ENCODE data around the gene AKAP12. TPM values are rescaled to one million over a fixed set of nuclear protein-coding genes. Genes with fewer than 3 reads are reported as not detected.
"Not testable (repeated sequence)": the region's sequence is repeated elsewhere in the genome, so short reads cannot be mapped to it uniquely, and the experiment has no call there.

The AKAP12 gene
- total RNA-seq, 2 donors from 2014 or later, result 9.4 to 25.2 TPM

DNA sequence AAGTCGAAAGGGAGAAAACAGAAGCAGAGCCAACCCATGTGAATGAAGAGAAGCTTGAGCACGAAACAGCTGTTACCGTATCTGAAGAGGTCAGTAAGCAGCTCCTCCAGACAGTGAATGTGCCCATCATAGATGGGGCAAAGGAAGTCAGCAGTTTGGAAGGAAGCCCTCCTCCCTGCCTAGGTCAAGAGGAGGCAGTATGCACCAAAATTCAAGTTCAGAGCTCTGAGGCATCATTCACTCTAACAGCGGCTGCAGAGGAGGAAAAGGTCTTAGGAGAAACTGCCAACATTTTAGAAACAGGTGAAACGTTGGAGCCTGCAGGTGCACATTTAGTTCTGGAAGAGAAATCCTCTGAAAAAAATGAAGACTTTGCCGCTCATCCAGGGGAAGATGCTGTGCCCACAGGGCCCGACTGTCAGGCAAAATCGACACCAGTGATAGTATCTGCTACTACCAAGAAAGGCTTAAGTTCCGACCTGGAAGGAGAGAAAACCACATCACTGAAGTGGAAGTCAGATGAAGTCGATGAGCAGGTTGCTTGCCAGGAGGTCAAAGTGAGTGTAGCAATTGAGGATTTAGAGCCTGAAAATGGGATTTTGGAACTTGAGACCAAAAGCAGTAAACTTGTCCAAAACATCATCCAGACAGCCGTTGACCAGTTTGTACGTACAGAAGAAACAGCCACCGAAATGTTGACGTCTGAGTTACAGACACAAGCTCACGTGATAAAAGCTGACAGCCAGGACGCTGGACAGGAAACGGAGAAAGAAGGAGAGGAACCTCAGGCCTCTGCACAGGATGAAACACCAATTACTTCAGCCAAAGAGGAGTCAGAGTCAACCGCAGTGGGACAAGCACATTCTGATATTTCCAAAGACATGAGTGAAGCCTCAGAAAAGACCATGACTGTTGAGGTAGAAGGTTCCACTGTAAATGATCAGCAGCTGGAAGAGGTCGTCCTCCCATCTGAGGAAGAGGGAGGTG lies 112.9 kb downstream of the AKAP12 start:
- DNase-seq, result no peak
- intact Hi-C loops (cut with DNase I, micrococcal nuclease), result no loop called here
- no peak for ATAC-seq

DNA sequence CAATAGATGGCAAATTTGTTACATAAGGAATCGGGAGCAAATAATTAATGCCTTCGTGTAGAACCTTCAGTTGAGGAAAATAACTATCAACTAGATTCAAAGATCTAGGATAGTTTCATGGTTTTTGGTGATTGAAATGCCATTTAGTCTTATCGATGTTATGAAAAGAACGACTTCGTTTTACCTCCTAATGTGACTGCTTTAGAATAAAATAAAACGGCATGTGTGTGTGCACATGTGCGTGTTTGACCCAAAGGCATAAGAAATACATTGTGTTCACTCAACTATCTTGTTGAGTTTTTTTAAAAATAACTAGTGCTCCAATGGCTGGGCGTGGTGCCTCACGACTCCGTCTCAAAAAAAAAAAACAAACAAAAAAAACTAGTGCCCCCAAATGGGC lies 114.0 kb downstream of the AKAP12 start:
- intact Hi-C loops (cut with DNase I, micrococcal nuclease), result no loop called here
- DNase-seq (no peak), ATAC-seq (no peak)

DNA sequence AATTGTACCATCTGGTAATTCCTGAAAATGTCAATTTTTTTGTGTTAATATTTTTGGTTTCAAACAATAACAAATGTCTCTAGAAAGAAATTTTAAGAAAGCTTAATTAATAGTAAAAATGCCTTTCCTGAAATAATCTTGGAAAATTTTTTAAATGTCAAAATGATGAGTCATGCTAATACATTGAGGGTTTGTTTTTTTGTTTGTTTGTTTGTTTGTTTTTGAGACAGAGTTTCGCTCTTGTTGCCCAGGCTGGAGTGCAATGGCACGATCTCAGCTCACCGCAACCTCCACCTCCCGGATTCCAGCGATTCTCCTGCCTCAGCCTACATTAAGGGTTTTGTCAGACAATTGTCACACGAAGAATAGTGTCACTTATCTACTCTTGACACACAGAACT lies 117.2 kb downstream of the AKAP12 start:
- ATAC-seq; DNase-seq; intact Hi-C loops (cut with DNase I, micrococcal nuclease): not testable (repeated sequence)

DNA sequence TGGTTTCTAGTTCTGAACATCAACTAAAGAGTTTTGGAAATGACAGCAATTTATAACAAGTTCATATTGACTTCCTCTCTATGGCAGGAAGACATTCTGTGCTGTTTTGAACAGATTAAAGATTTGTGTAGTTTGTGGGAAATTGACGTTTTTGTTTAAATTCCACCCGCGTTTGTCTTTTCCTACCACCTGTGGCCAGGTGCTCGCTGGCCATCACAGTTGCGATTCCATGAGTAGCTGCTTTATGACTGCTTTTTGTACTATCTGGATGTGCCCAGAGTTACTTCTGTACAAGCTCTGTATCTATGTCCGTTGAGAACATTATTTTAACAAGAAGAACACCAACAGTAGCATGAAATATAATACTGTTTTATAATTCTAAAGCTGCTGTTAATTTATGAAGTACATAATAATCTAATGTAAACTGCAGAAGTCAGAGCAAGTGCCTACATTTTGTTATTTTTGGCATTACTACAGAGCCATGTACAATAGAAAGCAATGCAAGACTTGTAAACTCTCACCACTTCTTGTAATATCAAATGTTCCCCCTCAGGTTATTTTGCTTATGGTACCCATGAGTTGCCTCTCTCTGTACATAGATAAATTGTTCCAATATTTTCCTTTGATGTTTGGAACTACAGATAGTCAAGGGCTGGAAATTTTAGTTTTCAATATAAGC lies 118.1 kb downstream of the AKAP12 start:
- ATAC-seq (no peak), DNase-seq (no peak)
- intact Hi-C loops (cut with DNase I, micrococcal nuclease), result no loop called here

DNA sequence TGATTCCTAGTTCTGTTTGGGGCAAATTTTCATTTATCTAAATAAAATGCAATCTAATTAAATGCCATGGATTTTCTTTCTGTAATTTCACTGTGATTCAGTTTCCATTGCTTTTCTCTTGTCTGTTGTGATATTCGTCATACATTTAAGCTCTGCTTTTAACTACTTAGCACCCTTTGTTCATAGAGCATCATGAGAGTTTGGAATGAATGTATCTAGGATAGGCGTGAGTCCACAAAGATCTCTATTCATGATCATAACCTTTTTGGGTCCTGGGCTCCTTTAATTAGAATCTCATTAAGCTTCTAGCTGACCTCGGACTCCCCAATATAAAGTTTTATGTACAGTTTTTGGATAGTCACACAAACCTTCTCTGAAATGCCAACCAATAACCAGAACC lies 118.7 kb downstream of the AKAP12 start:
- DNase-seq (no peak), ATAC-seq (no peak)
- intact Hi-C loops (cut with DNase I, micrococcal nuclease), result no loop called here

DNA sequence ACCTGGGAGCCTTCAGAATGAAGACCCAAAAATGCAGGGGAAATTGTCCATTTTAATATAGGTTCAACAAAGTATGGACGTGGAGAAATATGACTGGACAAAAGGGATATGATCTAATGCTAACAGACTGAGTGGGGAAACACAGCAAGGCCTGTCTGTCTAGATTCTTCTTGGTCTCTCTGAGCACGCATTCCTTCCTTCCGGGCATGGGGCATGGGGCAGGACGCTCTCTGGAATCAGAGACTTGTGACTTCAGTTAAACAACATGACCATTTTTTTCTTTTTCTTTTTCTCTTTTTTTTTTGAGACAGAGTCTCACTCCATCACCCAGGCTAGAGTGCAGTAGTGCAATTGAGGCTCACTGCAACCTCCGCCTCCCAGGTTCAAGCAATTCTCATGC lies 119.7 kb downstream of the AKAP12 start:
- intact Hi-C loops (cut with DNase I, micrococcal nuclease), result no loop called here
- ATAC-seq (no peak), DNase-seq (no peak)

DNA sequence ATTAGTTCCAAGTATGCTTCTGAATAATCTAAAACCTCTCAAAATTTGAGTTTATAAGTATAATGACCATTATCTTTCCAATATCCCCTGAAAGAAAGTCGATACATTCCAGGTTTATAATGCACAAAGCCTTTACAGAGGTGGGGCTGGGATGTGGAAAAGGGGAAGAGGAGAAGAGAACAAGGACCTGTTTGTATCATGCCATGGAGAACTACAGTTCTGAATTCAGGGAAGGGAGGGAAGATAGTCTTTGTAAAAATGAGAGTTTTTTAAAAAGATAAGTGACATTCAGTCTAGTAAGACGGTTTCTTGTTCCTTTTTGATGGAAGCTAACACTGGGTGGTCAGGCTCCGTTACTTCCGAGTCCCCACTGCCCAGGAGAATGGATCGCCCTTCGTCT lies 125.5 kb downstream of the AKAP12 start:
- ATAC-seq, result no peak
- intact Hi-C loops (cut with DNase I, micrococcal nuclease), result no loop called here
- DNase-seq, result no peak

DNA sequence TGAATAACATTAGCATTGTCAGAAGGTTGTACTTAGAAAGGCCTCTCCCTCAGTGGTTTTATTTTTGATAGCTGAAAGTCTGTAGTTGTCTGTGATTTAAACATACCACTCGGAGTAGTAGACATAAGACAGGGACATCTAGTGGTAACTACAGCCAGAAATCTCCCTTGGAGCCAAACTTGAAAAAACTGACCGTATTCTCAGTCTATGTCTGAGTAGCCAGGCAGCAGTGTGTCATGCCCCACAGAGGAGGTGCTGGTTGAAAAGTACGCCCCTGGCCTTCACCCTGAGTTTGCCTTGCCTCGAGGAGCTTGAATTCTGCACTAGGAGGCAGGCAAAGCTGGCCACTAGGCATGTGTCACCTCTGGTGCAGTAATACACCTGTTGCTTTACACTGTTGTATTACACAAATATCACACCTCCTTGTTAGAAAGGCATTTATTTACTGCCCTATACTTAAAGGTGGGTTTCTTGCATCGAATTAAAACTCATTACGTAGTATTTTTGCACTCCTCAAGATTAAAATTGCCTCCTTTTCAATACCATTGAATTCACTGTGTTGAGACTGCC lies 130.8 kb downstream of the AKAP12 start:
- DNase-seq (no peak), ATAC-seq (no peak)
- intact Hi-C loops (cut with DNase I, micrococcal nuclease), result no loop called here

DNA sequence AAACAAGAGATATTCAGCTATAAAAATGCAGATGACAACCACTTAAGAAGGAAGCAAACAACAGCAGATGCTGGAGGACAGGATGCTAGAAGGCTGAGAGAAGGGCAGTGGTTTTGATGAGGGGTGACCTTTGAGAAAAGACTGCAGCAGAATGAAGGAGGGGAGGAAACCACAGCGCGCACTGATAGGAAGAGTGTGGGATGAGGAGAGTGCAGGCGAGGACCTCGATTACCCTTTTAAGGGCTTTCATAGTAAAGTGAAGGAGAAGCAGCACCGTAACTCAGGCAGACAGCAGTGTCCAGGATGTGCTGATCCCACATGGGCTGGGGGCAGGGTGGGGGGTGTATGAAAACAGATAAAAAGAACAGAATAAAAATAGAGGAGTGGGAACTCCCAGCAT lies 132.4 kb downstream of the AKAP12 start:
- ATAC-seq, result no peak
- DNase-seq, result no peak
- intact Hi-C loops (cut with DNase I, micrococcal nuclease), result no loop called here

DNA sequence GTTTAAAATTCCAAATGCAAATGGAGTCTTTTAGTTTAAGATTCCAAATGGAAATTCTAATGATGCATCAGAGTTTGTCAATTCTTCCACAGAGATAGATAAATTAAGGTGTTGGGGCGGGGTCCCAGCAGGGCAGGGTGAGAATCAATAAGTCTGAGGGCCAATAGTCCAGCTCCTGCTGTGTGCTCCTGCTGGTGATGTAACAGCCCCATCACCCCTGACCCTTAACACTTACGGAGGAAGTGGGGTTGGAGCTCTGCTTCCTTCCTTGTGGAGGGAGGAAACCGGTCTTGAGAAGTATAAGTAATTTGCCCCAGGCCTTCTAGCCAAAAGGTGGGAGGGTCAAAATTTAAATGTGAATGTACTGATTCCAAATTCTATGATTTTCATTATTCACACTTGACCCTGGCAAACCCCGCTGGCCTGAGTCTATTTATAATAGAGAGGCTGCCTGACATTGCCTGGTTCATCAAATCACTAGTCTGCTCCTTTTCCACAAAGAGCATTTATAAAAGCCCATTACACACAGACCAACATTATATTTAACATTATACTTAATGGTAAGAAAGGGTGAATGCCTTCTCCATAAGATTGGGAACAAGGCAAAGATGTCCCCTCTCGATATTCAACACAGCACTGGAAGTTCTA lies 134.4 kb downstream of the AKAP12 start:
- DNase-seq (no peak), ATAC-seq (peak; percentile 27)
- intact Hi-C loops (cut with DNase I, micrococcal nuclease), result no loop called here

DNA sequence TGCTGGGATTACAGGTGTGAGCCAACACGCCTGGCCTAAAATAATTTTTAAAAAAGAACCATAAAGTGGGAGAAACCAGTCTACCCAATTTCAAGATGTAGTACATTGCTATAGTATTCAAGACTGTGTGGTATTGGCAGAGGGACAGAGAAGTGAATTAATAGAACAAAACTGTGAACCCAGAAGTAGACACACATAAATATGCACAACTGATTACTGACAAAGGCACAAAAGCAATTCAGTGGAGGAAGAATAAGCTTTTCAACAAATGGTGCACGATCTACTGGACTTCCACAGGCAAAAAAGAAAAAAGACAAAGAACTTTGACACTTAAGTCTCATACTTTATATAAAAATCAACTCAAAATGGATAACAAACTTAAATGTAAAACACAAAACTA lies 136.1 kb downstream of the AKAP12 start:
- ATAC-seq, result no peak
- no peak for DNase-seq
- intact Hi-C loops (cut with DNase I, micrococcal nuclease), result no loop called here

DNA sequence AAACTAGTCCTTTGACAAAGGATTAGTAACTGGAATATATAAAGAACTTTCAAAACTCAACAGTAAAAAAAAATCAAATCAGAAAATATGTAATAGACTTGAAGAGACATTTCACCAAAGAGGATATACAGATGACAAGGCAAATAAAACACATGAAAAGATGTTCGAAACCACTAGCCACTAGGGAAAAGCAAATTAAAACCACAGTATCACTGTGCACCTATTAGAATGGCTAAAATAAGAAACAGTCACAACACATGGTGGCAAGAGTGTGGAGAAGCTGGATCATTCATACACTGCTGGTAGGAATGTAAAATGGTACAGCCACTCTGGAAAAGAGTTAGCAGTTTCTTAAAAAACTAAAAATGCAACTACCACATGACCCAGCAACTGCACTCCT lies 136.7 kb downstream of the AKAP12 start:
- no peak for DNase-seq
- ATAC-seq, result no peak
- intact Hi-C loops (cut with DNase I, micrococcal nuclease), result no loop called here

DNA sequence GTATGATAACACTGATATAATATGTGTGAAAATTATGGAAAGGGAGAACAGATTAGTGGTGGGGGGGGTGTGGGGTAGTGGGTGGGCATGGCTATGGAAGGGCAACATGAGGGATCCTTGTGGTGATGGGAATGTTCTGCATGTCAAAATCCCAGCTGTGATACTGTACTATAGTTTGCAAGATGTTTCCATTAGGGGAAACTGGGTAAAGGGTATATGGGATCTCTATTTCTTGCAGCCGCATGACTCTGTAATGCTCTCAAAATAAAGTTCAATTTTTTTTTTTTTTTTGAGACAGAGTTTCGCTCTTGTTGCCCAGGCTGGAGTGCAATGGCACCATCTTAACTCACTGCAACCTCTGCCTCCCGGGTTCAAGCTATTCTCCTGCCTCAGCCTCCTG lies 137.3 kb downstream of the AKAP12 start:
- no peak for DNase-seq
- no peak for ATAC-seq
- intact Hi-C loops (cut with DNase I, micrococcal nuclease), result no loop called here

DNA sequence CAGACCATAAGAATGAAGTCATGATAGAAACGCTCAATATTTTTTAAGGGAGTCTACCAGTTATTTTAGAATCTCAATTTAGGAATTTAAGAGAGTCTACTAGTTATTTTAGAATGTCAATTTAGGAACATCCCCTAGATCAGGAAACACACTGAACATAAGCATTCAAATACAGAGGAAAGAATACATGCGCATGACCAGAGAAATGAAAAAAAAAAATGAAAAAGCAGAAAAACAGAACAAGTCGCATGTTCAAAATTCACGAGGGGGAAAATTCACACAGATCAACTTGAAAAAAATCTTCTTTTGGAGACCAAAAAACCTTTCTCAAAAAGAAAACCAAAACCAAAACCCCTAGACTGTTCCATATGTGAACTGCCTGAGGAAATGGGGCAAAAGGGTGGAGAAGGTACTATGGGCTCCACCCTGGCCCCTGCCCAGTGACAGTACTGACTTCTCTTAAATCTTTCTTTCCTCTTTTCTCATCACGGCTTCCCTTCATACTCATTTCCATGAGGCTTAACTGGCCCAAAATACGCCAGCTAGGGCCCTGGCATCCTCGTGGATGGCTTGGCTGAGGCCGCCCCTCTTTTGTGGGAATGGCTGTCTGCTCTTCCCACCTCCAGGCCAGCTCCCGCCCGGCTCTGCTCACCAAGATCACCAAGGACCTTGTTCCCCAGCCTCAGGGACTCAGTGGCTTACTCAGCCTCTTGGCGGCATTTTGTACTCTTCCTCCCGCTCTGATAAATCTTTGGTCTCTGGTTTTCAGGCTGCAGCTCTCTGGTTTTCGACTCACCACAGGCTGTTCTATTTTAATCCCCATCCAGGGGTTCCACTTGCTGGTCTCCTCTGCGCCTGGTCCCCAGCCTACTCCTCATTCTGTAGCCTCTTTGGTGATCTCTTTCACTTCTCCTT lies 140.4 kb downstream of the AKAP12 start:
- intact Hi-C loops (cut with DNase I, micrococcal nuclease), result no loop called here
- DNase-seq, result no peak
- ATAC-seq, result peak; percentile 44

DNA sequence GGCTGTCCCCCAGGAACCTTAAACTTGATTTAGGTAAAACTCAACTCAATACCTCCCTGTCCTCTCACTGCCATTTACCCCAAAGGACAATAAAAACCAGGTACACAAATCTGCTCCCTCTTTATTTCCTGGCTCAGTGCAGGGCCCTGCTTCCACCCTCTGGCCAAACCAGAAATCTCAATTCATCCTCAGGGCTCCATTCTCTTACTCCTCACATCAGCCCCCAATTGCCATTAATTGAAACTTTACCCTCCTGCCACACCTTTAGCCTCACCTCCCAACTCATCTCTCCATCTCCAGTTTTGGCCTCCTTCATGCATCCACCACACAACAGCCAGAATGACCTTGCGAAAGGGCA lies 141.1 kb downstream of the AKAP12 start:
- intact Hi-C loops (cut with DNase I, micrococcal nuclease), result no loop called here
- ATAC-seq (no peak), DNase-seq (no peak)

DNA sequence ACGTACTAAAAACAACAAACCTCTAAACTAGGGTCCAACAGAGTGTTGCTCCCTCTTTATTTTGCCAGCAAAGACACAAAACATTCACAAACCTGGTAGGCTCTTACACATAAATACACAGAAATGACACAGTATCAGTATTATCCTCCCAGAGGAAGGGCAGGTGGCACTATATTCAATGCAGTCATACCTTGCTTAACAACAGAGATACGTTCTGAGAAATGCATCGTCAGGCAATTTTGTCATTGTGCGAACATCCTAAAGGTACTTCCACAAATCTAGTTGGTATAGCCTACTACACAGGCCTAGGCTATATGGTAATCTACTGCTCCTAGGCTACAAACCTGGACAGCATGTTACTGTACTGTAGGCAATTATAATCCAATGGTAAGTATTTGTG lies 142.0 kb downstream of the AKAP12 start:
- DNase-seq (no peak), ATAC-seq (no peak)
- intact Hi-C loops (cut with DNase I, micrococcal nuclease), result no loop called here

DNA sequence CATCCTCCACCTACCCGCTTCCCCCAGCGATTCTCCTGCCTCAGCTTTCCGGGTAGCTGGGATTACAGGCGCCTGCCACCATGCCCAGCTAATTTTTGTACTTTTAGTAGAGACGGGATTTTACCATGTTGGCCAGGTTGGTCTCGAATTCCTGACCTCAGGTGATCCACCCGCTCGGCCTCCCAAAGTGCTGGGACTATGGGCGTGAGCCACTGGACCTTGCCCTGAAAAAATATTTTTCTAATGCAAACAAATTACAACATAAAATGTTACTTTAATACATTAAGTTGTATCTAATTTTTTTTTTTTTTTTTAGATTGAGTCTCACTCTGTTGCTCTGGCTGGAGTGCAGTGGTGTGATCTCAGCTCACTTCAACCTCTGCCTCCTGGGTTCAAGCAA lies 142.9 kb downstream of the AKAP12 start:
- ATAC-seq; intact Hi-C loops (cut with DNase I, micrococcal nuclease): not testable (repeated sequence)

DNA sequence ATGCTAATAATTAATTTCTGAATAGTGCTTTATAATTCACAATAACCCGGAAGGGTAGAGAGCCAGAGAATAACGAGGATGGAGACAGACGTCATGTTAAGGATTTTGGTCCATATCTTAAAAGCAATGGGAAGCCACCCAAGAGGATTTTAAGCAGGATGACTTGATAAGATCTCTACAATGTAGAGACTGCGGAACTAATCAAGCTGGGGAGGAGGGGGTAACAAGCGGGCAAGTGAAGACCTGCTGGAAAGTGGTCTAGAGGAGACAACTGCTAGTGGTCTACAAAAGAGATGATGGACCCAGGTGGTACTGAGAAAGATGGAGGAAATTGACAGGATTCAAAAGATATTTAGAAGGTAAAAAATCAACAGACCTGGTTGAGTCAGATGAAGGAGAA lies 144.4 kb downstream of the AKAP12 start:
- no peak for ATAC-seq
- intact Hi-C loops (cut with DNase I, micrococcal nuclease), result no loop called here

More for the DNA sequence above, 142.9 kb downstream of the AKAP12 start:
- DNase-seq, result not testable (repeated sequence)

DNA sequence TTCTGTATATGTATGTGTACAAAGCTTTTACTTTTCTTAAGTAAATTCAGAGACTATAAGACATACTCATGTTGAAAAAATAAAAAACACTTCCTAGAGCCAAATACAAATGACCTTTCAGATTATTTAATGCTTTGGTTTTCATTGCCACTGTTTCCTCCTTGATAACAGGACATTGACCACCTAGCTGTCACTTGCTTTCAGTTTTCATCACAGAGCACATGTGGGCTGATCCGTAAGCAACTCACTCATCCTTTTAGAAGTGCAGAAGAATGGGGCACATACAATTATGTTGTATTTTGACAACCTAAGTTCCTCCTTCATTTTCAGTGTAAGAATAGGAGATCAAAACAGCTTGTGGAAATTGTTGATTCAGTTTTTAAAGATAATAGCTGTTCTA lies 145.4 kb downstream of the AKAP12 start:
- intact Hi-C loops (cut with DNase I, micrococcal nuclease), result no loop called here
- DNase-seq (no peak), ATAC-seq (no peak)

More for the DNA sequence above, 144.4 kb downstream of the AKAP12 start:
- DNase-seq, result no peak
